NCI-H524 treated with DMSO at 0.1 percent for 48 hours (cell line): ENCODE measurements around the gene USP6NL.

Source experiments
- DNase-seq: peaks from one replicate; lab custom pipeline; 2025; lab: John Stamatoyannopoulos, UW

Gene USP6NL

DNA sequence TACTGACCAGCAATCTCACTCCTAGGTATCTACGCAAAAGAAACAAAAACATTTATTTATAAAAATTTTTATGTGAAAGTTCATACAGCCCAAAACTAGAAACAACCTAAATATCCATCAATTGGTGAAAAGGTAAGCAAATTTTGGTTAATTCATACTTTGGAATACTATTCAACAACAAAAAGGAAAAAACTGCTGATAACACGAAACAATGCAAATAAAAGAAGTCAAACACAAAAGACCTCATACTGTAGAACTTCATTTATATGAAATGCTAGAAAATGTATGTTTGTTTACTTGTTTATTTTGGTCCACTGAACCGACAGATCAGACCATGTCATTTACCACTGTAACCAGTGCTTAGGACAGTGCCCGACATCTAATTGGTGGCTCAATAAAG is 60.3 kb downstream of the USP6NL start:
- no peak for DNase-seq

DNA sequence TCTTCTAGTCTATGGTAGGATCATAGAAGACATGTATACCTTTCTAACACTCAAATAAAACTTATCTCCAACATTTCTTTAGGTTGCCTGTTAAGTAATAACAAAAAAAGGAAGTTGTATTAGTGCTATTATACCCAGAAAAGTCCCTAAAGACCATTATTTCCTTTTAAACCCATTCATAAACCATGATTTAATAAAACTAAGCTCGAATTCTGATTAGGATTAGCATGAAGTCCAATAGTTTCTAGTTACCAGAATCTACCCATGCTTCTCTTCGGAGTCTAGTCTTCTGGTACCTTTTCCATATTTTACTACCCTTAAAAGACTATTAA is 62.7 kb downstream of the USP6NL start:
- no peak for DNase-seq

DNA sequence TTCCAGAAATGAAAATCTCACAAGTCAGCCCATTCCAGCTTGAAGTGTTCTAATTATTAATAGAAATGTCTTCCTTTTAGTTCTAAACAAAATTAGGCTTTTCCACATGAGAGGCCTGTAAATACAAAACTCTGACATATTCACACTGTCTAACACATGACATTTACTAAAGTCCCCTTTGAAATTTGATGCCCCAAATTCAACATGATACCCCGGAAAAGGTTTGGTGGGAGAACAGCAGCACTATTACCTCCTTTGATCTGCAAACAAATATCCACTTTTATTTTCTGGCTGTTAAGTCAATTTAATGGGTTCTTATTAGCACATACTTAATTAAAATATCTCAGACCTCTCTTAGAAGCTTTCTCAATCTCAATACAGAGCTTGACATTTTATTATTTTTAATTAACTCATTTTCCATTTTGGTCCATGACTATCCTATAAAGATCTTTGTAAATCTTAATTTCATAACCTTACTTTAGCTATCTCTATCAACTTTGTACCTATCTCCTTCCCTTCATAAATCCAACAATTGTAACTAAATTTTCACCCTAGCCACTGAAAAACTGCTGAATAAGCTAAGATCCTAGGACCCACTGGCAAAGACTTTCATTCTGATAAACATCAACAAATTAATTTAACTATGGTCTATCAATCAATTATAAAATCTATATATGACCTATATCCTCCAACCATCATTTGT is 63.2 kb downstream of the USP6NL start:
- DNase-seq: no peak

DNA sequence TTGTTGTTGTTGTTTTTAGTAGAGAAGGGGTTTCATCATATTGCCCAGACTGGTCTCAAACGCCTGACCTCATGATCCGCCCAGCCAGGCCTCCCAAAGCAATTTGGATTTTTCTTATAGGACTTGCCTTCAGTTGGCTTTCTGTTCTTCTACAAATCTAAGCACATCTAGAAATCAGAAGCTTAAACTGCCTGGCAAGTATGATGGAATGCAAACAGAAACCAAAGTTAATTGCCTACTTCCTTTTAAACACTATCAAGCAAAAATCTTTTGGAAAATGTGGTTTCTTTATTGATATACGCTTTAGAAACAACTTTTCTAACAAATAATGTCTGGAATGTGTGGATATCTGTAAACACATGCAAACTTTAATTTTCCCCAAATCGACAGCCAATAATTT is 64.9 kb downstream of the USP6NL start:
- DNase-seq: no peak

DNA sequence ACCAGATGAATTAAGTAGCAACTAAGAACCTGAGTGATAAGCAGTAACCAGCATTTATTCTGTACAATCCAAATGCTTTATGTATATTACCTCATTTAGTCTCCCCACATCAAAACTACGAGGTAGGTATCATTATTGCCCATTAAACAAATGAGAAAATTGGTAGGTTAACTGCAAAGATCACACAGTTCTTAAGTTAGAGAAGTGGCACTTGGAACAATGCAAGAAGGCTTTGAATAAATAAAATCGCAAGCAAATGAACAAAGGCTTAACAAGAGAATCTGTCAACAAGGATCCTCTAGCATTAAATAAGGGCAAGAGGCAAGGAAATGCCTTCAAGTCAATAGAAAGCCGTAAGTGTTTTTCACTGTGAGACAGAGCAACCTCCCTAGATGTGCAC is 70.2 kb downstream of the USP6NL start:
- no peak for DNase-seq

DNA sequence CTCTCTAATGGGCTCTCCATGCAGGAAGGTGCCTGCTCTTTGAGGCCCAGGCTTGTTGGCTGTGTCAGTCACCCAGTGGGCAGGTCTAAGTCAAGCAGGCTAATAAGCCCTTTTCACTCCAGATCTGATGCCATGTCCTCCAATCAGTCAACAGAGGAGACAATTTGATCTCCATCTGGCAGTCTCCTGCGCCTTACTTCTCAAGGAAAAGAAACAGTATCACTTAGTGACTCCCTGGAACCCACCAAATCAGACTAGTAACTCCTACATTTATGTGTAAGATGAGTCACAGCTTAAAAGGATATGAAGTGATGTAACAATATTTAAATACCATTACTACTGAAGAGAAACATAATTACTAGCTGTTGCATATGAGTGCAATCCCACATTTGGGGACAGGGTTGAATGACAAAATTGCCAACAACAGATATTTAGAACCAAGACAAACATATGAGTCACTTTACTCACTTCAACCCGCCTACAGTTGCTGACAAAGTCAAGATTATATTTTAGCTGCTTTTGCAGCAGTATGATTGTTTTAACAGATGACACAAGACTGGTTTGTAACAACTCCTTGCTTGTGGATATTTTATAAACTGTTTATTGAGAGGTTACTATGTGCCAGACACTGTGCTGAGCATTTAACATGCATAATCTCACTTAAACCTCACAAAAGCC is 72.1 kb downstream of the USP6NL start:
- no peak for DNase-seq

DNA sequence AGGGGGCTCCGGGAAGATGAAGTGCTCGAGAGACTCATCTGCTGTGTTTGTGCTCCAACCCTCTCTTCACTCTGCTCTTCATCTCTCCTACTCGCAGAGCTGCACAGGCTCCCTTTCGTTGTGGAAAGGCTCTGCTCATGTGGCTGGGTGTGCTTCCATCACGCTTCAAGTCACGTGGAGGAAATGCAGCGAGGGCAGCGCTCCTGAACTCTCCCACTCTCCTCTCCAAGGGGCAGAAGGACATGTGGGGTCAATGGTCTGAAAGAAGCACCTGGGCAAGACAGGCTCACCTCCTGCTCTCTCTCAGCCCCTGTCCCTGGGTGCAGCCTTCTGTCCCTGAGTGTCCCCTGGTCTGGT is 72.6 kb downstream of the USP6NL start:
- no peak for DNase-seq

DNA sequence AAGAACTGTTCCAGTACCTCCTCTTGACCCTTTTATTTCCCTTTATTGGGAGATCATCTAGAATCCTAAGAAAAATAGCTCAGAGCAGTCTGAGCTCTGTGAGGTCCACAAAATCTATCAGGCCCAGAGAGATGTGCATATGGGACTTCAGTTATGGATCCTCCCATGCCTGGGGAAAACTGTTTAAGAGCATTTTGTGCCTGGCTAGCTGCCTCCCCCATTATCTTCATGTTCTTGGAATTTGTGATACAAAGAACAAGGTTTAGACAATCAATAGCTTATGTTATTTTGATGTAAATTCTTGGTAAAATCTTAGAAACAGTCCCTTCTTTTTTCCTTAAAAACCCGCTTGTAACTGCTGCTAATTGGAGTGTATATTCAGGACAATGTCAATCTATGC is 75.2 kb downstream of the USP6NL start:
- DNase-seq: no peak

DNA sequence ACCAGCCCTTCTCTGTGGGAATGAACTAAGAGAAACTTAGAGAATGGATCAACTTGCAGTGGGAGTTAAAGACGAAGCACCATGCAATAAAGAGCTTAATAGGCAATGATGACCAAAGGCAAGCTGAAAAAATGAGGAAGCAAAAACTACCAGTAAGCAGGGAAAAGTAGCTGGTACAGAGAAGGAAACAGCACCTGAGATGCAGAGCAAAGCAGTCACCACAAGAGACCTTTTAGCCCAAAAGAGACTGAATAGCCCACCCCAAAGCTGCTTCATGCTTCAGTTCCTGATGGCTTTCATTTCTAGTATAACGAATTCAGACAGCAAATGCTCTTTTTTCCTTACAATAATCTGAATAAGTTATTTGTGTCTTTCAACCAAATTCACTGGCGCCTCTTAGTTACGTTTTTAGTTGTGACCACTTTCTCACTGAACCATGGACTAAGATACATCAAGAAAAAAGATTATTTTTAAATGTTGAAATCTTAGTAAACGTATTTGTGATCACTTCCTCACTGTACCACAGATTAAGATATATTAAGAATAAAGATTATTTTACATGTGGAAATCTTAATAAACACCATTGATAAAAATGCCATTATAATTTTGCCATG is 76.0 kb downstream of the USP6NL start:
- no peak for DNase-seq

DNA sequence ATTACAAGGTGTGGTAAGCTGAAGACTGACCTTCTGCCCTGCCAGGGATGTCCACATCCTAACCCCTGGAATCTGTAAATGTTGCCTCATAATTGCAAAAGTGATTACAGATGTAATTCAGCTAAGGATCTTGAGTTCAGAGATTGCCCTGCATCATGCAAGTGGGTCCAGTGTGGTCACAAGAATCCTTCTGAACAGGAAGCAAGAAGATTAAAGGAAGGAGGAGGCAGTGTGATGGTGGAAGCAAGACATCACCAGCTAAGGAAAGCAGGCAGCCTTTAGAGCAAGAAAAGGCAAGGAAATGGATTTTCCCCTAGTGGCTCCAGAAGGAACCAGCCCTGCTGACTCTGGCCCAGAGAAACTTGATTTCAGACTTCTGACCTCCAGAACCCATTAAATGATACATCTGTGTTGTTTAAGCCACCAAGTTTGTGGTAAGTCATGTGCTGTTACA is 78.1 kb downstream of the USP6NL start:
- no peak for DNase-seq

DNA sequence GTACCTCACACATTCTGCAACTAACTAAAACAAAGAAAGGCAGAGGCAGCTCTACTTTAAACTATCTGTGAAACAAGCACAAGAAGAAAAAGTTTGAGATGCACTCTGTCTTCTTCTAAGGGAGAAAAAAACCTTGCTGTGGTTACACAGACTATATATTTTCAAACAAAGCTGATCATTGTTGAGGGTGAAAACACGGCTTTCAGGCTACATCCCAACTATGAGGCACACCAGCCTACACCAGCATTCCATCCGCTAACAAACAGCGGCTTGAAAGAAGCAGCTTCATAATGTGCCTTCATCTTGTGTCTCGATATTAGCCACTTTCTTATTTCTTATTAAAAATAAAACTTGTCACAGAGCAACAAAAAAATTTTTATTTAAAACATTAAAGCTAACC is 79.1 kb downstream of the USP6NL start:
- no peak for DNase-seq

DNA sequence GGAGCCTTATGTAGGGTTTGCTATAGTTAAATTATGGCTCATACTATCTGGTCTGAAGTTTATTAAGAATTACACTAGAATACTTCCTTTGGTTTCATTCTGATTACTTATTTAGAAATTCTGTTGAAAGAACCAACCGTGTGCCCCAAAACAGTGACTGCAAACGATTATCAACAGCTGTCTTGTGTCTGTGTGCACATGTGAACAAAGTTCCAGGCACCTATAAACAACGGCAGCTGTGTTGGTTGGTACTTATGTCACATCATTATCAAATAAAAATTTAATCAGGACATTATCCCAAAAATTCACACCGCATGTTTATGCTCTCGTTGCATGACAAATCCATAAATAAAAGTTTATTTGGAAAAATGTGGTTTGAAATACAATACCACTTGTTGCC is 80.6 kb downstream of the USP6NL start:
- DNase-seq: no peak

DNA sequence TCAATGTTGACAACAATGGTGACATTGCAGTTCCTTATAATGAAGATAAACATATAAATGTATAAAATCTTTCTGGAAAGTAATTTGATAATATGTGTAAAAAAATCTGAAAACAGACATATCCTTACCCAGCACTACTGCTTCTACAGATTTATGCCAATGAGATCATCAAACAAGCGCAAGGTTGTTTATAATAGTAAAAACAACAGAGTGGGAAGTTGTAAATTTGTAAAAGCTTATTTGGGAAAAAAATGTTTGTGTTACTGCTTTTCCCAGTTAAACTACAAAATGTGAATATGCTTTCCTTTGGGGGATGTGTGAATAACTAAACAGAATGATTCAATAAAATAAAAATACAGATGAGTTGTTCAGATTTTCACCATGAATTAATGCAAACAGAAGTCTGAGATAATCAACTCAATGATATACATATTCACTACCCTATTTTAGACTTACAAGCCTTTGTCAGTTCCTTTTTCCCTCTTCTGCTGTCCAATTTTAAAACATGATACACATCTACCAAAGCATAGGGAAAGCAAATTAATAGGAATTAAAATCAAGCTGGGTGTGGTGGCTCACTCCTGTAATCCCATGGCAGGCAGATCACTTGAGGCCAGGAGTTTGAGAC is 82.1 kb downstream of the USP6NL start:
- DNase-seq: no peak

DNA sequence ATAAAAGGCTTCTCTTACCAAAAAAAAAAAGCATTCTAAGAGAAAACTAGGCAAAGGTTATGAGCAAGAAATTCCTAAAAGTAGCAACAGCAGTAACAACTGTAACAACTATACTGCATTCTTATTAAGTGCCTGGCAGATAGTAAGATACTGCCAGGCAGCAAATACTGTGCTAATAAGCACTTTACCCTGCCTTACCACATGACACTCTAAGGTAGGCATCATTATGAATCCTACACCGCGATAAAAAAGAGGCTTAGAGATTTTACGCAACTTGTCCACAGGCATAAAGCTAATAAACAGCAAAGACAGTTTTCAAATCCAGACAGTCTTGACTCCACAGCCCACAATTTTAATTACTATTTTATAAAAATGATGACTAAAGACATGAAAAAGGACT is 83.2 kb downstream of the USP6NL start:
- DNase-seq: no peak

DNA sequence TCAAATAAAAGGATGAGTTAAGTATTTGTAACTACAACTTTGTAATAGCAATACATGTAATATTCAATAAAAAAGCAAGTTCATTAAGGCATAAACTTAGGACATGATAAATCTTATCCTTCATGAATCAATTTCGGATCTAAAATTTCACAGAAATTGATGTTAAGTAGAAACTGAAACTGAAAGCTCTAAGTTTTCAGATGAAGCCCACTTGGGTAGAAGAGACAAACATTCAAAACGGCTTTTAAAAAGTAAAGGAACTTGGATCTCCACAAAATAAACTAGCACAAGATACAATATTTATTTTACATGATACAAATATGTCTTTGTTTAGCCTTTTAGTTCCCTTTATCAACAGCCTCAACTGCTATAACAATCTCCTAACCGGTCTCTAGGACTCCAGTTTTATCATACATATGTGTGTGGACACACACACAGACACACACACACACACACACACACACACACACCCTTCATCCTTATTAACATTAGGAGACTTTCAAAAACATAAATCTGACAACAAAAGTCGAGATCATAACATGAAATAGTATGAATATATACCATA is 83.7 kb downstream of the USP6NL start:
- DNase-seq: no peak

DNA sequence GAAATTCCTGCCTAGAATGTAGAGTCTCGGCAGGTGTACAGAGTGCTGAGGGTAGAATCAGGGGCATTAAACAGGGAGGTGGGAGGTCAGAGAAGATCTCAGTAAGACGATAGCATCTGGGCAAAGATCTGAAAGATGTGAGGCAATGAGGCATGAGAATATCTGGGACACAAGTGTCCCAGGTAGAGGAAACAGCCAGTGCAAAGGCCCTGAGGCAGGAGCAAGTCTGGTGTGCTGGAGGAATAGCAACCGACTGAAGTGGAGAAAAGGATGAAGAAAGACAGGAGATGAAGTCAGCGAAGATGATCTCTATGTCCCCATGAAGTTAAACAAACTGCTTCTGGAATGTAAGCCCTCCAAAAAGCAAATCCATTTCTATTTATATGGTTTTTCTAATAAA is 84.4 kb downstream of the USP6NL start:
- DNase-seq: no peak

DNA sequence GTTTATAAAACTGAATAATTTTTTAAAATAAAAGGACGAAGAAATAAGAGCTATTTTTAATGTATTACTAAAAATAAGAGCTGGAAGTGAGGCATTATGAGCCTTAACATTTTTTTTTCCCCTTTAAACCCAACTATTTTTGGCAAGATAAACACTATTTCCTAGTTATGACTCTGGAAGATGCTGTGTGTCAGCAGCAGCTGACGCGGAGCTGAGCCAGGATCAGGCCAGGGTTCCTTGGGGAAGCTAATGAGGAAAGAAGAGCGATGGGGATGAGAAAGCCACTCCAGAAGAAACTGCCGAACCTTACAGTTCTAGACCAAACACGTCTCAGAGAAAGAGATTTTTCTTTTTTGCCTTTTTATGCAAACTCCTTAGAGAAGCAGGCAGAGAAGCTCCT is 85.9 kb downstream of the USP6NL start:
- no peak for DNase-seq

DNA sequence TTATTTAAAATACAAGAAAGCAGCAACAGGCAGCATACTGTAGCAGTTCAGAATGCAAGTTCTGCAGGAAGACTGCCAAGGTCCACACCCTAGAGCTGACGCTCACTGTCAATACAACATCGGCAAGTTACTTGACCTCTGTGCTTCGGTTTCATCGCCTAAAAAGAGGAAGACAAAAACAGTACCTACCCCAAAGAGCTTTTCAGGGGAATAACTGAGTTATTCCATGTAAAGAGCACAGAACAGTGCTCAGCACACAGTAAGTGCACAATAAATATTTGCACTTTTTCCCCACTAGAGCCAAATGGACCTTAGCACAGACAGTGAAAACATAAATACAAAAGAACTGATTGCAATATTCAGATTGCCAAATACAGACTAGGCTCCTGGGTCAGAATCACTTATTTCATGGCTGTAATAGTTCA is 88.6 kb downstream of the USP6NL start:
- DNase-seq: no peak

DNA sequence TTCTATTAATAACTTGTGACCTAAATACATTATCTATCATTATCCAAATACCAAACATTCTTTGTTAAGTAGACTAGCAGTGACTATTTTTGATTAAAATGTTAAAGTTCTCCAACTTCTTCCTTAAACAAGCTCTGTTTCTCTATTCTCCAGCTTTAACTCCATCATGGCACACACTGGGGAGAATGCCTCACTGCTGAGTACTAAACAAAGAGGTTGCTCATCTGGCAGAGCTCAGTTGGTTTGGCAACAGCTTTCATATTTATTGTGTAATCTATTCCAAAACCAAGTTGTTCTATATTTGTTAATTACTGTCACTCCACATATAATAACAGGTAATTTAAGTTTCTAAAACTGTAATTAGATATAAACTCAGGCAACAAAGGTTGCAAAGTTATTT is 89.6 kb downstream of the USP6NL start:
- no peak for DNase-seq

DNA sequence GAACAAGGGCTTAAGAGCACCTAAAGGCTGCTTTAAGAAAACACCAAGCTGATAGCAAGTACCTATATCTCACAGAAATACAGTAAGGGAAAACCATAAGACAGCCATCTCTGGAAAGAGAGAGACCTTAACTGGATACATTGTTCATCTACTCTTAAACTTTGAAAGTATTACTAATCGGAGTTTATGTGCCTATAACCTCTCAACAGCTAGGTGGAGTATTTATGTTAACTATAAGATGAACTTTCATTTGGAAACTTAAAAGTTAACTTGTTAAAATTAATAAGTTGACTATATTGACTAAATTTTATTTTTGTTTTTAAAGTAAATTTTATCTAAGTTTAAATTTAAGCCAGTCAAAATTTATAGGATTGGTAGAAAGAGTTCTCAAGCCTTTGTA is 90.6 kb downstream of the USP6NL start:
- DNase-seq: no peak

DNA sequence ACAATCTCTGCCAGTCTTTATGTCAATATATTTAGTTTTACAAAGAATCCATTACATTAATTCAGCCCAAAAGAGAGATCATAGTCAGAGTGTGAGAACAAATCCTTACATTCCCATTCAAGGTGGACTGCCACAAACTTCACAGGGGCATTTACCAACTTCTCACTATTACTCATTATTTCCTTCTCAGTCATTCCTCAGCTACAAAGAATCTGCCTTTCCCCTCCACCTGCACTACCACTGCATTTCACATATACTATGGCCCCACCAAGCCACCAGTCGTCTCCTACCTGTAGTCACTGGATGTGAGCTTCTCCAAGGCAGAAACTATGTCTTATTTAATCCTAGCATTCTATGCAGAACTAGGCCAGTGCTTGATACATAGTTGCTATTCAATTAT is 94.3 kb downstream of the USP6NL start:
- no peak for DNase-seq

DNA sequence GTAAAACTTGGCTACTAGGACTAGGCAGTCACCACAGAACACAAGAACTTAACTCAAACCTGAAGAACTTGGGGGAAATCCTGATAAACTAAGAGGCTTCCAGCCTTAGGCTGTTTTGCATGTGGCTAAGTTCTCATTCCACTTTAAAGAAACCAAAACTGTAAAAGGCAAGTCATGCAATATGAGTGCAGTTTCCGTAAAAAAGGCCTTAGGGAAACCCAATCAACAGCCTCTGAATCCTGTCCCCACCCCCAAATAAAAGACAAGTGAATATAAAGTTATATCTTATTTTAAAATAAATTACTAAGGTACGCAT is 95.1 kb downstream of the USP6NL start:
- no peak for DNase-seq
